Spleen (tissue), 11 donors: ENCODE data around the gene NUMB. TPM values are rescaled to one million over a fixed set of nuclear protein-coding genes. Genes with fewer than 3 reads are reported as not detected.

Experiments
- DNase-seq: peaks from one replicate; pipeline ENCODE4 v3.0.0-alpha.2; 2020
- H3K27ac ChIP-seq, 8 donors: fragments of 200-600 bp; sonication (generic) in 7 of 8; 1 replicate in 4 of 8; 2 replicates in 4 of 8; pipeline versions ENCODE4 v1.5.0 to v1.8.0; 2016 to 2021; ENCODE audit warnings: inconsistent platforms in 4 of 8, mild to moderate bottlenecking in 4 of 8, moderate library complexity in 1 of 8
- H3K27me3 ChIP-seq, 7 donors: fragments of 200-600 bp; sonication (generic) in 6 of 7; replicated peaks in 1 of 7; 1 replicate in 4 of 7; 2 replicates in 3 of 7; pipeline versions ENCODE4 v1.5.0 to v1.8.0; 2016 to 2021; ENCODE audit warnings: inconsistent platforms in 3 of 7, mild to moderate bottlenecking in 1 of 7
- H3K36me3 ChIP-seq, 6 donors: fragments of 200-600 bp; sonication (generic) in 5 of 6; 1 replicate in 4 of 6; 2 replicates in 2 of 6; pipeline versions ENCODE4 v1.5.0 to v1.8.0; 2016 to 2021; ENCODE audit warnings: inconsistent platforms in 2 of 6
- H3K4me1 ChIP-seq, 6 donors: fragments of 200-600 bp; sonication (generic) in 5 of 6; 1 replicate in 3 of 6; 2 replicates in 3 of 6; pipeline versions ENCODE4 v1.5.0 to v1.8.0; 2016 to 2021; ENCODE audit warnings: inconsistent platforms in 3 of 6
- H3K4me3 ChIP-seq, 8 donors: fragments of 200-600 bp; sonication (generic) in 7 of 8; 1 replicate in 4 of 8; 2 replicates in 4 of 8; pipeline versions ENCODE4 v1.5.0 to v1.8.0; 2016 to 2021; ENCODE audit warnings: inconsistent platforms in 4 of 8, mild to moderate bottlenecking in 4 of 8, moderate library complexity in 2 of 8
- H3K9me3 ChIP-seq, 8 donors: fragments of 200-600 bp; sonication (generic) in 7 of 8; 1 replicate in 4 of 8; 2 replicates in 4 of 8; pipeline versions ENCODE4 v1.5.0 to v1.8.0; 2016 to 2021; ENCODE audit warnings: inconsistent platforms in 4 of 8
- CTCF ChIP-seq, 11 experiments: fragments of 200-600 bp in 7 of 11; fragments of 450-650 bp in 4 of 11; sonication (generic) in 4 of 11; IDR thresholded peaks in 8 of 11; conservative IDR thresholded peaks in 3 of 11; 1 replicate in 7 of 11; 2 replicates in 4 of 11; pipeline versions ENCODE4 v1.4.0 to v1.8.0; 2016 to 2021; ENCODE audit warnings: antibody characterized with exemption in 11 of 11, inconsistent platforms in 4 of 11, mild to moderate bottlenecking in 1 of 11
- POLR2A ChIP-seq, 3 donors: fragments of 450-650 bp; IDR thresholded peaks; one replicate each; pipeline ENCODE4 v1.5.1; 2017; ENCODE audit warnings: antibody characterized with exemption in 3 of 3, mild to moderate bottlenecking in 1 of 3
- POLR2AphosphoS5 ChIP-seq, 3 donors: sonication (generic); formaldehyde crosslinking; IDR thresholded peaks; one replicate each; pipeline ENCODE4 v1.5.1; 2017; ENCODE audit warnings: antibody characterized with exemption in 3 of 3
- WGBS, 5 donors: extraction: QIAGEN DNeasy Blood & Tissue Kit in 3 of 5; methylation state at CpG; one replicate each; pipeline versions ENCODE4 v1.1.5 to v1.1.7; 2013 to 2018; 5-methylcytosine and 5-hydroxymethylcytosine counted together
- intact Hi-C: fragments of 100-400 bp; cut with DNase I; formaldehyde crosslinking; loops from one replicate; pipeline ENCODE4 v1.15.0; 2023; ENCODE audit warnings: low total_unique reads
- polyA plus RNA-seq, 3 donors: library from polyadenylated mRNA; stranded (reverse); fragments of 200-250 nt; gene quantifications; one replicate each; pipeline ENCODE4 v1.2.1, GENCODE V29; 2013
- total RNA-seq, 7 donors: library from RNA; depleted of rRNA in 3 of 7; stranded (reverse); fragments of >200 nt in 3 of 7; fragmentation: NEBNext Ultra II Directional in 4 of 7; extraction: Animal tissue kit (Norgen Biotek cat#: 25700) in 4 of 7; gene quantifications; one replicate each; pipeline versions ENCODE4 v1.1.0 to v1.2.1, GENCODE V29; 2016 to 2021
- donor health status: healthy with polysubstance abuse.
- donor health status: DM: no; HTN: no; CAD: no; lungs with moderate emphysema.
- donor health status: DM: no; HTN: no; CAD: no.
- donor health status: Bipolar disorder and iron deficiency.
- donor health status: healthy.
- donor health status: DM: no; HTN: no; CAD: no.
- donor health status: DM: yes; HTN: yes; CAD: no.

Gene NUMB
- total and polyA plus RNA-seq, 10 donors, result 19.8 to 165 (median 92.9) TPM

DNA sequence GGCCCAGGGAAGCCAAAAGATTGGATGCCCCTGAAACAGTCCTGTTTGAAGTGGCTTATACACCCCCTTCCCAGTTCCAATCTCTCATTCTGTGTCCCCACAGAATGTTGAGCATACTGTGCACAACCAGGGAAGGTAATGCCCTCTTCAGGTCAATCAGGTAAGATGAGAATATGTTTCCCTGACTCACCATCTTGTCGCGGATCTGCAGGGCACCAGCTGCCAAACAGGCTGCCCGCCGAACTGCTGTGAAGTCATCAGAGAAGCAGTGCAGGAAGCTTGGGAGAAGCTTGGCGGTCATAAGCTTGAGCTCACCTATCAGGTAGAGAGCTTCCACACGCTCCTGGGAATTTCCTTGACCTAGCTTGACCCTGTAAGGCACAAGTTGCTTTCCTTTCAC lies 42.0 kb upstream of the NUMB start:
- Histone ChIP-seq H3K4me3 (no peak overlapping the region), H3K4me1 (peaks cover 0 to 8% (median 0%) of the 10 kb centered on the region in 6 donors), H3K27me3 (no peaks in the 10 kb centered on the region), H3K36me3 (peaks cover 0 to 63% (median 6%) of the 10 kb centered on the region in 6 donors), H3K27ac (no peak overlapping the region), H3K9me3 (no peaks in the 10 kb centered on the region)
- DNase-seq, result no peak
- 93 to 95% (median 94%) methylated on average over 6 of the region's 6 CpGs for WGBS, 5 donors
- intact Hi-C loops, result no loop called here
- TF ChIP-seq POLR2A (IDR thresholded peaks at IDR 0.05), result no peak
- no peak for TF ChIP-seq POLR2AphosphoS5 (IDR thresholded peaks at IDR 0.05)
- TF ChIP-seq CTCF (IDR thresholded peaks at IDR 0.05 in 8 of 11, conservative IDR thresholded peaks at IDR 0.05 in 3 of 11), result no peak

- 98 to 100% (median 98%) methylated on average over 2 of the region's 2 CpGs for WGBS, 5 donors
- peaks cover 0 to 44% (median 0%) of the 10 kb centered on the region in 6 donors for H3K36me3 ChIP-seq
- no peaks in the 10 kb centered on the region for H3K9me3 ChIP-seq
- intact Hi-C loops, result loop anchor here (5.0 kb wide), 1 partner anchor 533 kb away; no protein-coding TSS in a partner anchor
- no peak for DNase-seq
- H3K4me1 ChIP-seq, result peaks cover 23 to 60% (median 37%) of the 10 kb centered on the region in 6 donors
- H3K27ac ChIP-seq, result no peak overlapping the region
- H3K27me3 ChIP-seq, result no peaks in the 10 kb centered on the region
- no peak overlapping the region for H3K4me3 ChIP-seq
- TF ChIP-seq POLR2AphosphoS5 (IDR thresholded peaks at IDR 0.05), result no peak
- TF ChIP-seq CTCF (IDR thresholded peaks at IDR 0.05 in 8 of 11, conservative IDR thresholded peaks at IDR 0.05 in 3 of 11), result no peak
- TF ChIP-seq POLR2A (IDR thresholded peaks at IDR 0.05), result no peak
Measured at GRCh38 chr14:73494593-73494992, 36.2 kb upstream of the NUMB start.

GRCh38 chr14:73492670-73493069 lies 34.3 kb upstream of the NUMB start:
- intact Hi-C loops, result loop anchor here (5.0 kb wide), 1 partner anchor 535 kb away; no protein-coding TSS in a partner anchor
- TF ChIP-seq POLR2A (IDR thresholded peaks at IDR 0.05) (no peak), CTCF (IDR thresholded peaks at IDR 0.05 in 8 of 11, conservative IDR thresholded peaks at IDR 0.05 in 3 of 11) (no peak), POLR2AphosphoS5 (IDR thresholded peaks at IDR 0.05) (no peak)
- Histone ChIP-seq H3K9me3 (no peaks in the 10 kb centered on the region), H3K4me3 (peak overlapping the region in 2 of 8 donors; percentile 85 to 91), H3K27me3 (no peaks in the 10 kb centered on the region), H3K36me3 (peaks cover 0 to 26% (median 0%) of the 10 kb centered on the region in 6 donors), H3K27ac (no peak overlapping the region), H3K4me1 (peaks cover 23 to 60% (median 37%) of the 10 kb centered on the region in 6 donors)
- 74 to 82% (median 79%) methylated on average over 5 of the region's 5 CpGs for WGBS, 5 donors
- DNase-seq, result no peak

GRCh38 chr14:73492043-73492552 lies 33.8 kb upstream of the NUMB start:
- intact Hi-C loops, result loop anchor here (5.0 kb wide), 1 partner anchor 535 kb away; no protein-coding TSS in a partner anchor
- Histone ChIP-seq H3K9me3 (no peaks in the 10 kb centered on the region), H3K27ac (peak overlapping the region in 1 of 8 donors; percentile 90), H3K27me3 (no peaks in the 10 kb centered on the region), H3K4me1 (peaks cover 23 to 60% (median 37%) of the 10 kb centered on the region in 6 donors), H3K36me3 (peaks cover 0 to 23% (median 0%) of the 10 kb centered on the region in 6 donors), H3K4me3 (peak overlapping the region; percentile 85 to 99 (median 92))
- no peak for DNase-seq
- 64 to 75% (median 69%) methylated on average over 19 to 24 of the region's 24 CpGs for WGBS, 5 donors
- TF ChIP-seq CTCF (IDR thresholded peaks at IDR 0.05 in 8 of 11, conservative IDR thresholded peaks at IDR 0.05 in 3 of 11) (no peak), POLR2A (IDR thresholded peaks at IDR 0.05) (no peak), POLR2AphosphoS5 (IDR thresholded peaks at IDR 0.05) (no peak)
